CD4-positive, alpha-beta T cell treated with Interleukin-6 at 100 ng/mL for 8 hours (primary cell): ENCODE results near the gene YARS1.

Experiments
- DNase-seq: peaks from one replicate; pipeline ENCODE4 v3.0.0-alpha.2; 2020; ENCODE audit warnings: mixed read lengths, low spot score

YARS1 gene

GRCh38 chr1:32780628-32781234 lies 36.4 kb downstream of the YARS1 start:
- DNase-seq = no peak

GRCh38 chr1:32780005-32780404 lies 37.2 kb downstream of the YARS1 start:
- DNase-seq = no peak

- DNase-seq = no peak
These were observed 37.9 kb downstream of the YARS1 start for GRCh38 chr1:32779242-32779641.

GRCh38 chr1:32775640-32776337 lies 41.4 kb downstream of the YARS1 start:
- no peak for DNase-seq

- DNase-seq = no peak
These were observed 42.1 kb downstream of the YARS1 start for GRCh38 chr1:32774950-32775634.

- DNase-seq = no peak
These were observed 42.7 kb downstream of the YARS1 start for GRCh38 chr1:32774464-32774808.

- DNase-seq = no peak
These were observed 43.2 kb downstream of the YARS1 start for GRCh38 chr1:32773764-32774463.

- DNase-seq = peak; percentile 72
These were observed 44.0 kb downstream of the YARS1 start for GRCh38 chr1:32773018-32773763.

- DNase-seq = no peak
These were observed 44.7 kb downstream of the YARS1 start for GRCh38 chr1:32772281-32773017.

GRCh38 chr1:32771561-32772280 lies 45.4 kb downstream of the YARS1 start:
- DNase-seq = no peak

- no peak for DNase-seq
These were observed 46.2 kb downstream of the YARS1 start for GRCh38 chr1:32770741-32771548.

- DNase-seq = no peak
These were observed 46.9 kb downstream of the YARS1 start for GRCh38 chr1:32770221-32770731.

GRCh38 chr1:32769524-32770220 lies 47.5 kb downstream of the YARS1 start:
- no peak for DNase-seq

GRCh38 chr1:32768110-32768850 lies 48.9 kb downstream of the YARS1 start:
- no peak for DNase-seq

GRCh38 chr1:32767641-32768040 lies 49.5 kb downstream of the YARS1 start:
- no peak for DNase-seq

- no peak for DNase-seq
These were observed 50.0 kb downstream of the YARS1 start for GRCh38 chr1:32767156-32767555.

- DNase-seq = no peak
These were observed 50.7 kb downstream of the YARS1 start for GRCh38 chr1:32766328-32766972.
